HG03066 (cell line): ENCODE results near the gene GPR162.

ENCODE experiments used
- ATAC-seq: cut with Tn5 transposase; IDR thresholded peaks from one replicate; pipeline ENCODE4 v1.9.1; 2021; ENCODE audit warnings: low read depth; ENCODE audit not compliant: unreplicated experiment

The GPR162 gene

DNA sequence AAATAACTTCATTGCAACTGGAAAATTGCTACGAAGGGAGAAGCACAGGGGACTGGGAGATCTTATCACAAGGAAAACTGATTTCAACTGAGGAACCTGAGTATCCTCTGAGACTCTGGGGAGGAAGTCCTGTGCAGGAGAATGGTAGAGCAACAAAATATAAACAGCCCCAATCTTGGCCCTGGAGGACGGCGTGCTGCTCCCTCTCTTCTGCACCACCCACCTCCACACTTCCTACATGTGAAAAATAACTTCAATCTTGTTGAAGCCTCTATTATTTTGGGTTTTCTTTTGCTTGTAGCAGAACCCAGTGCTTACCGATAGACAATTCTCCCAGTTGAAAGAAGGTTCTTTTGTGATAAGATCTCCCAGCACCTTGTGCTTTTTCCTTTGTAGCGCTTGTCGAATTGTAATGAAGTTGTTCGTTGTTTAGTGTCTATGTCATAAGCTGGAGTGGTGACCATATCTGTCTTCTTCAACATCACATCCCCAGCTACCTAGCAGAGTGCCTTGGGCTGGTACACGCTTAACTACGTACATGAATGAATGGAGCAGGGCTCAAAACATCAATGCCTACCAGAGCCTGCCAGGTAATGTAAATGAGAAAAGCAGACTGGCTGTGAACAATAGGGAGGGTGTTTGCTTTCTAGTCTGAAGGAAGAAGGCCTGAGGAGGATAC lies 35.1 kb upstream of the GPR162 start:
- ATAC-seq = no peak

DNA sequence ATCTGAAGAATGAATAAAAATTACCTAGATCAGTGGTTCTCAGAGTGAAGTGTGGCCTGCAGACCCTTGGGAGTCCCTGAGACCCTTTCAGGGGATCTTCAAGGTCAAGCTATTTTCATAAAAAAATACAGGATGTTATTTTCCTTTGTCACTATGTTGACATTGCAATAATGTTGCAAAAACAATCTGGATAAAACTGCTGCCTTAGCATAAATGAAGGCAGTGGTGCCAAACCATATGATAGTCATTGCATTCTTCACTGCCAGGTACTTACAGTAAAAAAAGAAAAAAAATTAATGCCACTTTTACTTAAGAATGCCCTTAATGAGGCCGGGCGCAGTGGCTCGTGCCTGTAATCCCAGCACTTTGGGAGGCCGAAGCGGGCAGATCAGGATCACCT lies 34.3 kb upstream of the GPR162 start:
- ATAC-seq = no peak

- ATAC-seq = no peak
Measured at GRCh38 chr12:6788972-6789924, 32.4 kb upstream of the GPR162 start, which contains the start of gene CD4. Gene CD4 (plus strand): TSS chr12:6789528. CDS start chr12:6800139, 10,611 bp downstream.

DNA sequence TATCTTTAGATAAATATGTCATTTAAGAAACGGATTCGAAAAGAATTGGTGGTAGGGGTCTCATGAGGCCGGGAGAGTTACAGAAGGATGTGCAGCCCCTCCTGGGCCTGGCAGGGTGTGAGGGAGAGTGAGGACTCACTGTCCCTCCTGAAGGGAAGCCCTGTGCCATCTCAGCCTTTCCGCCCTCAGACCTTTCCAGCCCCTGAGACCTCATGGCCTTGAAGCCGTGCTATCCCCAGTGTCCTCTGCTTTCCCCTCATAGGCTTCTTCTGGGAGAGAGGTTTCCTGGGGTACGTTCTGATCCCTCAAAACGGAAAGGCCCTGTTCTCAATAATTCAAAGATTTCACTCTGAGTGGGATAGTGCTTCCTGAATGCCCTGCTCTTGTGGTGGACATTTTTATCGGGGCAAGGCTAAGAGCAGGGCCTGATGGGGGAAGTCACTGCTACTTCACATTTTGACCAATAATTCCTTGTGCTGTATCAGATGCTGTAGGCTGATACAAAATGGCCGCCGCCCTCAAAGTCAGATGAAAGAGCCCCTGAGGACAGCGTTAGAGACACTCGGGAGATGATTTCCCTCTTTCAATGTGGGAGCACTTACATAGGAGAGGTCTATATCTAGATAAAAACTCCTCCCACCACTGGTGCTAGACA lies 31.0 kb upstream of the GPR162 start:
- no peak for ATAC-seq

- no peak for ATAC-seq
Measured at GRCh38 chr12:6791931-6792520, 29.6 kb upstream of the GPR162 start.

GRCh38 chr12:6792522-6793201 lies 29.0 kb upstream of the GPR162 start:
- ATAC-seq = no peak

GRCh38 chr12:6795088-6795487 lies 26.5 kb upstream of the GPR162 start:
- ATAC-seq = no peak

DNA sequence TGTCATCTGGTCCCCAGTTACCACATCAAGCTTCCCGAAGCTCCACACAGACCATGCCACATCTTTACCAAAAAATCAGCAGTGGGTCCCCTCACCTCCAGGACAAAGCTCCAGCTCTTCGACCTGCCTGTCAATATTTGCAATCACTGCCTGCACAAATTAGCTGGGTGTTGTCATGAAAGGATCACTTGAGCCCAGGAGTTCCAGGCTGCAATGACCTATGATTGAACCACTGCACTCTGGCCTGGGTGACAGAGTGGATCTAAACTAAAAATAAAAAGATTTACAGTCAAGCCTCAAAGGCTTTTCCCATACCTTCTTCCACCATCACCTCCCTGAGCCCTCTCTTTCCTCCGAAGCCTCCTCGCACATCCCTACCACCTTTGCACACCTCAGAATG lies 25.0 kb upstream of the GPR162 start:
- ATAC-seq = no peak

- ATAC-seq = no peak
Measured at GRCh38 chr12:6799147-6799546, 22.5 kb upstream of the GPR162 start.

DNA sequence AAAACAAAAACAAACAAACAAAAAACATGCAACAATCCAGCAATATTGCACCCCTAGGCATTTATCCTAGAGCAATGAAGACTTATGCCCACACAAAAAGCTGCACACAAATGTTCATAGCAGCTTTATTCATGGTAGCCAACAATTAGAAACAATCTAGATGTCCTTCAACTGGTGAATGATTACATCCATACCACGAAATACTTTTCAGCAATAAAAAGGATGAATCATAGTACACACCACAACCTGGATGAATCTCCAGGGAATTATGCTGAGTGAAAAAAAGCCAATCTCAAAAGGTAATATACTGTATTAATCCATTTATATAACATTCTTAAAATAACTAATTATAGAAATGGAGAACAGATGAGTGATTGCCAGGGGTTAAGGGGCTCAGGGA lies 14.5 kb upstream of the GPR162 start:
- ATAC-seq = no peak

DNA sequence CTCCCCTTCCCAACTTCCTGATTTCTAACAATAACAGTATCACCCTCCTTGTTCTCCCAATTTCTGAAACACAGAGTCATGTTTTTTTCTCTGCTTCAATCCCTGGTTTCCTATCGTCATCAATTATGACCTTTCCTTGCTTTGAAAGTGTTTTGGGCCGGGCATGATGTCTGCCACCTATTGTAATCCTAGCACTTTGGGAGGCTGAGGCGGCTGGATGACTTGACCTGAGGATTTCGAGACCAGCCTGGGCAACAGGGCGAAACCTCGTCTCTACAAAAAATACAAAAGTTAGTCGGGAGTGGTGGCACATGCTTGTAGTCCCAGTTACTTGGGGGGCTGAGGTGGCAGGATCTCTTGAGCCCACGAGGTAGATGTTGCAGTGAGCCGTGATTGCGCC lies 12.6 kb upstream of the GPR162 start:
- ATAC-seq = no peak

GRCh38 chr12:6810758-6811157 lies 10.9 kb upstream of the GPR162 start:
- ATAC-seq = no peak

DNA sequence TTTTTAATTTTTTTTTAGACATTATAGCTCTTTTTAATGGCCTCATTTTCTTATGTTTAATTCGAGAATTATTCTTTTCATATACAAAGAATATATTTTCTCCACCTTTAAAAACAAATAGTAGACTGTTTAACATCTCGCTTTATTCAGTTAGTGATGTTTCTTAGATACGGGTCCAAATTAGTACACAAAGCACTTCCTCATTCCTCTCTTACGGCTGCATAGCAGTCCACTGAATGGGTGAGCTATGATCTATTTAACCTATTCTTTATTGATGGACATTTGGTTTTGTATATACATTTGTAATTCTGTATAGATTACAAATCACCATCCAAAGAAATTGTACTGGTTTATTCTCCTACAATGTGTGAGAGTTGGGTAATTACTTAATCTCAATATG lies 8.3 kb upstream of the GPR162 start:
- ATAC-seq = no peak

- ATAC-seq = no peak
Measured at GRCh38 chr12:6816598-6816997, 5.0 kb upstream of the GPR162 start.

GRCh38 chr12:6817098-6817497 lies 4.5 kb upstream of the GPR162 start:
- ATAC-seq = no peak

DNA sequence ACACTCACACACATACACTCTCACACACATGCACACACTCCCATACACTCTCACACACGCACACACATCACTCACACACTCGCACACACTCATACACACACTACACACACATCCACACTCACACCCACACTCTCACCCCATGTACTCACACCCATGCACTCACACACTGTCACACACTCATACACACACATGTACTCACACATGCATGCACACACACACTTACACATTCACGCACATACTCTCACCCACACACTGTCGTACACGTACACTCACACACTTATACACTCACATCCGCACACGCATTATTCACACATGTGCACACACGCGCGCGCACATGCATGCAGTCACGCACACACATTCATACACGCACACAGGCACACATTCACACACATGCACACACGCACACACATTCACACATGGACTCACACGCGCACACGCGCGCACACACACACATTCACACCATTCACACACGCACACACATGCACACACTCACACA lies 3.9 kb upstream of the GPR162 start:
- no peak for ATAC-seq

DNA sequence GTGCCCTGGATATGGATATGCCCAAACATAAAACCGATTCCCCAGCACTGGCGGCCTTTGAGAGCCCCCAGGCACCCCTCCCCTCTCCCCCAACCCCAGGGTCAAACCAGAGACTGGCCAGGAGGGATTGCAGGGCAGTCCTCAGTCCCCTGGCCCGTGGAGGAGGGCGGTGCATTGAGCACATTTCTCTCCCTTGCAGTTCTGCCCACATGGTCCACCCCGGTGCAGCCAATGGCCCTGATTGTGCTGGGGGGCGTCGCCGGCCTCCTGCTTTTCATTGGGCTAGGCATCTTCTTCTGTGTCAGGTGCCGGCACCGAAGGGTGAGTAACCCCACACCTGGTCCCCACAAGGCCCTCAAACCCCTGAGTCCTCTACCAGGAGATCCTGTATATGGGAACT lies 3.4 kb upstream of the GPR162 start:
- no peak for ATAC-seq

GRCh38 chr12:6818645-6819044 lies 3.0 kb upstream of the GPR162 start:
- ATAC-seq = no peak

DNA sequence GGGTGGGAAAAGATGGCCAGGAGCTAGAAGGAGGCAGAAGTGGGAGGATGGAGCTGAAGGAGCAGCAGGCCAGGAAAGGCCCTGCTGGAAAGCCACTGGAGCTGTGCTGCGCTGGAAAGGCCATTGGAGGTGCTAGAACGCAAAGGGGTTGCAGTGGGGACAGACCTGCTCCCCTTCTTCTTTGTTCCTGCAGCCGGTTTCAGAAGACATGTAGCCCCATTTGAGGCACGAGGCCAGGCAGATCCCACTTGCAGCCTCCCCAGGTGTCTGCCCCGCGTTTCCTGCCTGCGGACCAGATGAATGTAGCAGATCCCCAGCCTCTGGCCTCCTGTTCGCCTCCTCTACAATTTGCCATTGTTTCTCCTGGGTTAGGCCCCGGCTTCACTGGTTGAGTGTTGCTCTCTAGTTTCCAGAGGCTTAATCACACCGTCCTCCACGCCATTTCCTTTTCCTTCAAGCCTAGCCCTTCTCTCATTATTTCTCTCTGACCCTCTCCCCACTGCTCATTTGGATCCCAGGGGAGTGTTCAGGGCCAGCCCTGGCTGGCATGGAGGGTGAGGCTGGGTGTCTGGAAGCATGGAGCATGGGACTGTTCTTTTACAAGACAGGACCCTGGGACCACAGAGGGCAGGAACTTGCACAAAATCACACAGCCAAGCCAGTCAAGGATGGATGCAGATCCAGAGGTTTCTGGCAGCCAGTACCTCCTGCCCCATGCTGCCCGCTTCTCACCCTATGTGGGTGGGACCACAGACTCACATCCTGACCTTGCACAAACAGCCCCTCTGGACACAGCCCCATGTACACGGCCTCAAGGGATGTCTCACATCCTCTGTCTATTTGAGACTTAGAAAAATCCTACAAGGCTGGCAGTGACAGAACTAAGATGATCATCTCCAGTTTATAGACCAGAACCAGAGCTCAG lies 2.3 kb upstream of the GPR162 start:
- no peak for ATAC-seq
